Measurements from ENCODE around the gene MAGEB17. TPM values are rescaled to one million over a fixed set of nuclear protein-coding genes. Genes with fewer than 3 reads are reported as not detected.
"Not testable (repeated sequence)": the region's sequence is repeated elsewhere in the genome, so short reads cannot be mapped to it uniquely, and the experiment has no call there.

Gene MAGEB17
- total and polyA plus RNA-seq, 2 donors, result 0.02 TPM; not detected in 1

GRCh38 chrX:16145093-16145492 is 22.2 kb upstream of the MAGEB17 start:
- not testable (repeated sequence) for H3K9me3 ChIP-seq (ENCODE audit: control insufficient read depth in 2 of 2, insufficient read depth in 1 of 2, low read length in 1 of 2); H3K4me1 ChIP-seq (ENCODE audit: control insufficient read depth in 2 of 2, insufficient read depth in 2 of 2, low read length in 2 of 2); H3K27me3 ChIP-seq (ENCODE audit: control insufficient read depth in 2 of 2, insufficient read depth in 1 of 2, low read length in 1 of 2); H3K4me3 ChIP-seq (ENCODE audit: low read length in 2 of 2); H3K27ac ChIP-seq (ENCODE audit: low read depth in 1 of 2, low read length in 1 of 2); DNase-seq (ENCODE audit: low read depth in 6 of 9, low spot score in 9 of 9); H3K36me3 ChIP-seq (ENCODE audit: control insufficient read depth in 2 of 2, insufficient read depth in 2 of 2, low read length in 1 of 2)
- WGBS, result 76% methylated on average over 1 of the region's 1 CpG

DNA sequence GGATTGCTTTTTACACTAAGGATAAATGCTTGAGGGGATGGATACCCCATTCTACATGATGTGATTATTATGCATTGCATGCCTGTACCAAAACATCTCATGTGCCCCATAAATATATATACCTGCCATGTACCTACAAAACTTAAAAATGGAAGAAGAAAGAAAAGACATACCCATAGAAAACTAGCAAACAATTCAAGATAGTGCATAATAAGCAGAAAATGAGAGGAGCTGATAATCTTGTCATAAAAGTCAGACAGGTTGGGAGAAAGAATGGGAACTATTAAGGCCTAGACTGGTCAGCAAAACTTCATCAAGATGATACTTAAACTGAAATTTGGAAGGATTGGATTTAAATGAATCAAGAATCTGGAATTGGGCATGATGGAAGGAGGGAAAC is 21.6 kb upstream of the MAGEB17 start:
- Histone ChIP-seq H3K36me3 (ENCODE audit: control insufficient read depth in 2 of 2, insufficient read depth in 2 of 2, low read length in 1 of 2) (no peaks in the 10 kb centered on the region), H3K27ac (ENCODE audit: low read depth in 1 of 2, low read length in 1 of 2) (no peak overlapping the region), H3K9me3 (ENCODE audit: control insufficient read depth in 2 of 2, insufficient read depth in 1 of 2, low read length in 1 of 2) (no peaks in the 10 kb centered on the region), H3K4me3 (ENCODE audit: low read length in 2 of 2) (no peak overlapping the region), H3K27me3 (ENCODE audit: control insufficient read depth in 2 of 2, insufficient read depth in 1 of 2, low read length in 1 of 2) (no peaks in the 10 kb centered on the region), H3K4me1 (ENCODE audit: control insufficient read depth in 2 of 2, insufficient read depth in 2 of 2, low read length in 2 of 2) (no peaks in the 10 kb centered on the region)
- DNase-seq (ENCODE audit: low read depth in 6 of 9, low spot score in 9 of 9), result no peak

DNA sequence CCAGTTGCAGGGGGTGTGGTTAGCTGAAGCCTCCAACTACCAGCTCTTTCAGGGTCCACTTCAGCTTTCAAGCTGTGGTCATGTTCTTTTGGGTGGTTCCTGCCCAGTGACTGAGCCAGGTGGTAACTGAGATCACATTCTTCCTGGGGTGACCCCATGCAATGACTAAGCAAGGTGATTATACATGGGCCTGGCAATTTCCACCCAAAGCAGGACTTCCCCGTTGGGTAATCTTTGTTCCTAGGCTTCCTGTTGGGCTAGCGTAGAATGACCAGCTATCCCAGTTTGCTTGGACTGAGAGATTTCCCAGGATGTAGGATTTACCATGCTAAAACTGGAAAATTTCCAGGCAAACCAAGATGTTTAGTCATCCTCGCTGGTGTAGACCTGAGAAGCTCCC is 18.4 kb upstream of the MAGEB17 start:
- H3K4me1 ChIP-seq (ENCODE audit: control insufficient read depth in 2 of 2, insufficient read depth in 2 of 2, low read length in 2 of 2), result no peaks in the 10 kb centered on the region
- DNase-seq (ENCODE audit: low read depth in 6 of 9, low spot score in 9 of 9), result no peak
- 88% methylated on average over 3 of the region's 3 CpGs for WGBS
- no peaks in the 10 kb centered on the region for H3K27me3 ChIP-seq (ENCODE audit: control insufficient read depth in 2 of 2, insufficient read depth in 1 of 2, low read length in 1 of 2)
- no peak overlapping the region for H3K27ac ChIP-seq (ENCODE audit: low read depth in 1 of 2, low read length in 1 of 2)
- no peak overlapping the region for H3K4me3 ChIP-seq (ENCODE audit: low read length in 2 of 2)
- no peaks in the 10 kb centered on the region for H3K36me3 ChIP-seq (ENCODE audit: control insufficient read depth in 2 of 2, insufficient read depth in 2 of 2, low read length in 1 of 2)
- no peaks in the 10 kb centered on the region for H3K9me3 ChIP-seq (ENCODE audit: control insufficient read depth in 2 of 2, insufficient read depth in 1 of 2, low read length in 1 of 2)

- no peak for DNase-seq (ENCODE audit: low read depth in 6 of 9, low spot score in 9 of 9)
- 89% methylated on average over 5 of the region's 5 CpGs for WGBS
- H3K4me1 ChIP-seq (ENCODE audit: control insufficient read depth in 2 of 2, insufficient read depth in 2 of 2, low read length in 2 of 2), result no peaks in the 10 kb centered on the region
- H3K27ac ChIP-seq (ENCODE audit: low read depth in 1 of 2, low read length in 1 of 2), result no peak overlapping the region
- H3K4me3 ChIP-seq (ENCODE audit: low read length in 2 of 2), result no peak overlapping the region
- no peaks in the 10 kb centered on the region for H3K36me3 ChIP-seq (ENCODE audit: control insufficient read depth in 2 of 2, insufficient read depth in 2 of 2, low read length in 1 of 2)
- no peaks in the 10 kb centered on the region for H3K9me3 ChIP-seq (ENCODE audit: control insufficient read depth in 2 of 2, insufficient read depth in 1 of 2, low read length in 1 of 2)
- no peaks in the 10 kb centered on the region for H3K27me3 ChIP-seq (ENCODE audit: control insufficient read depth in 2 of 2, insufficient read depth in 1 of 2, low read length in 1 of 2)
These were observed 11.6 kb upstream of the MAGEB17 start for GRCh38 chrX:16155581-16156096.

- no peaks in the 10 kb centered on the region for H3K36me3 ChIP-seq (ENCODE audit: control insufficient read depth in 2 of 2, insufficient read depth in 2 of 2, low read length in 1 of 2)
- no peak overlapping the region for H3K27ac ChIP-seq (ENCODE audit: low read depth in 1 of 2, low read length in 1 of 2)
- H3K4me3 ChIP-seq (ENCODE audit: low read length in 2 of 2), result no peak overlapping the region
- no peaks in the 10 kb centered on the region for H3K4me1 ChIP-seq (ENCODE audit: control insufficient read depth in 2 of 2, insufficient read depth in 2 of 2, low read length in 2 of 2)
- no peaks in the 10 kb centered on the region for H3K27me3 ChIP-seq (ENCODE audit: control insufficient read depth in 2 of 2, insufficient read depth in 1 of 2, low read length in 1 of 2)
- H3K9me3 ChIP-seq (ENCODE audit: control insufficient read depth in 2 of 2, insufficient read depth in 1 of 2, low read length in 1 of 2), result no peaks in the 10 kb centered on the region
- WGBS, result 96% methylated on average over 5 of the region's 5 CpGs
- DNase-seq (ENCODE audit: low read depth in 6 of 9, low spot score in 9 of 9), result no peak
These were observed 10.5 kb upstream of the MAGEB17 start for GRCh38 chrX:16156692-16157331.

DNA sequence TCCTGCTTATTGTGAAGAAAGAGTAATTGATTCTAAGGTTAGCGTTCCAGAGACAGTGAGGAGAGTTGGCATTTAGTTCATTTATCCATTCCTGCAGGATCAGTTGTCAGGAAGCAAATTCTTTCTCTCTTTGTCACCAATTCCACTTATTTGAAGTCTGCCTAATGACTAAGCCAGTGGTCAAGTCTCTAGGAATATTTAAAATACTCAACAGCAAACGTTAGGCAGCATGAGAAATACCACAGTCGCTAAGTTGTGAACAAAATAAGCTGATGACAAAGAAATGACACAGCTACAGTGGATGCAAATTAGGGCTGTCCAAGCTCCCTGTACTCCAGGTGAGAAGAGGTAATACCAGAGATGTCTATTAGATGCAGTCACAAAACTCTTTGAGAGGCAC is 6.6 kb upstream of the MAGEB17 start:
- H3K27me3 ChIP-seq (ENCODE audit: control insufficient read depth in 2 of 2, insufficient read depth in 1 of 2, low read length in 1 of 2), result no peaks in the 10 kb centered on the region
- no peak overlapping the region for H3K4me3 ChIP-seq (ENCODE audit: low read length in 2 of 2)
- 89% methylated on average over 3 of the region's 3 CpGs for WGBS
- DNase-seq (ENCODE audit: low read depth in 6 of 9, low spot score in 9 of 9), result no peak
- H3K9me3 ChIP-seq (ENCODE audit: control insufficient read depth in 2 of 2, insufficient read depth in 1 of 2, low read length in 1 of 2), result no peaks in the 10 kb centered on the region
- H3K36me3 ChIP-seq (ENCODE audit: control insufficient read depth in 2 of 2, insufficient read depth in 2 of 2, low read length in 1 of 2), result no peaks in the 10 kb centered on the region
- no peaks in the 10 kb centered on the region for H3K4me1 ChIP-seq (ENCODE audit: control insufficient read depth in 2 of 2, insufficient read depth in 2 of 2, low read length in 2 of 2)
- H3K27ac ChIP-seq (ENCODE audit: low read depth in 1 of 2, low read length in 1 of 2), result no peak overlapping the region

GRCh38 chrX:16161173-16161572 is 6.1 kb upstream of the MAGEB17 start:
- H3K36me3 ChIP-seq (ENCODE audit: control insufficient read depth in 2 of 2, insufficient read depth in 2 of 2, low read length in 1 of 2); H3K9me3 ChIP-seq (ENCODE audit: control insufficient read depth in 2 of 2, insufficient read depth in 1 of 2, low read length in 1 of 2); H3K4me3 ChIP-seq (ENCODE audit: low read length in 2 of 2); H3K27me3 ChIP-seq (ENCODE audit: control insufficient read depth in 2 of 2, insufficient read depth in 1 of 2, low read length in 1 of 2); H3K4me1 ChIP-seq (ENCODE audit: control insufficient read depth in 2 of 2, insufficient read depth in 2 of 2, low read length in 2 of 2); DNase-seq (ENCODE audit: low read depth in 6 of 9, low spot score in 9 of 9); H3K27ac ChIP-seq (ENCODE audit: low read depth in 1 of 2, low read length in 1 of 2): not testable (repeated sequence)
- 92% methylated on average over 2 of the region's 2 CpGs for WGBS

DNA sequence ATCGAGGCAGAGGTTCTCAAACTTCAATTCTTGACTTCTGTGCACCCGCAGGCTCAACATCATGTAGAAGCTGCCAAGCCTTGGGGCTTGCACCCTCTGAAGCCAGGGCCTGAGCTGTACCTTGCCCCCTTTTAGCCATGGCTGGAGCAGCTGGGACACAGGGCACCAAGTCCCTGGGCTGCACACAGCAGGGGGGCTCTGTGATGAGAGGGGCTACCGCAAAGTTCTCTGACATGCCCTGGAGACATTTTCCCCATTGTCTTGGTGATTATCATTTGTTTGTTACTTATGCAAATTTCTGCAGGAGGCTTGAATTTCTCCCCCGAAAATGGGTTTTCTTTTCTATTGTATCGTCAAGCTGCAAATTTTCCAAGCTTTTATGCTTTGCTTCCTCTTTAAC is 4.9 kb upstream of the MAGEB17 start:
- Histone ChIP-seq H3K36me3 (ENCODE audit: control insufficient read depth in 2 of 2, insufficient read depth in 2 of 2, low read length in 1 of 2) (no peaks in the 10 kb centered on the region), H3K27me3 (ENCODE audit: control insufficient read depth in 2 of 2, insufficient read depth in 1 of 2, low read length in 1 of 2) (no peaks in the 10 kb centered on the region), H3K4me3 (ENCODE audit: low read length in 2 of 2) (no peak overlapping the region), H3K4me1 (ENCODE audit: control insufficient read depth in 2 of 2, insufficient read depth in 2 of 2, low read length in 2 of 2) (no peaks in the 10 kb centered on the region), H3K9me3 (ENCODE audit: control insufficient read depth in 2 of 2, insufficient read depth in 1 of 2, low read length in 1 of 2) (no peaks in the 10 kb centered on the region), H3K27ac (ENCODE audit: low read depth in 1 of 2, low read length in 1 of 2) (no peak overlapping the region)
- 89% methylated on average over 5 of the region's 5 CpGs for WGBS
- DNase-seq (ENCODE audit: low read depth in 6 of 9, low spot score in 9 of 9), result no peak

GRCh38 chrX:16164748-16165147 is 2.5 kb upstream of the MAGEB17 start:
- H3K27me3 ChIP-seq (ENCODE audit: control insufficient read depth in 2 of 2, insufficient read depth in 1 of 2, low read length in 1 of 2), result no peaks in the 10 kb centered on the region
- WGBS, result 94% methylated on average over 3 of the region's 3 CpGs

More at GRCh38 chrX:16164748-16165147, 2.5 kb upstream of the MAGEB17 start:
- no peaks in the 10 kb centered on the region for H3K9me3 ChIP-seq (ENCODE audit: control insufficient read depth in 2 of 2, insufficient read depth in 1 of 2, low read length in 1 of 2)
- no peaks in the 10 kb centered on the region for H3K4me1 ChIP-seq (ENCODE audit: control insufficient read depth in 2 of 2, insufficient read depth in 2 of 2, low read length in 2 of 2)
- no peak overlapping the region for H3K4me3 ChIP-seq (ENCODE audit: low read length in 2 of 2)
- no peak overlapping the region for H3K27ac ChIP-seq (ENCODE audit: low read depth in 1 of 2, low read length in 1 of 2)
- DNase-seq (ENCODE audit: low read depth in 6 of 9, low spot score in 9 of 9), result no peak
- no peaks in the 10 kb centered on the region for H3K36me3 ChIP-seq (ENCODE audit: control insufficient read depth in 2 of 2, insufficient read depth in 2 of 2, low read length in 1 of 2)

All from thymus (tissue), 11 donors.